ENCODE results near the gene SOCS1. TPM values are rescaled to one million over a fixed set of nuclear protein-coding genes. Genes with fewer than 3 reads are reported as not detected.

The SOCS1 gene
- total RNA-seq, 2 experiments from 2014 or later: 30.8 to 32.9 TPM

- Mint-ChIP-seq H3K27ac (peak overlapping the region; percentile 29), H3K36me3 (peaks cover 43% of the 10 kb centered on the region), H3K9me3 (no peaks in the 10 kb centered on the region), H3K4me3 (no peak overlapping the region), H3K4me1 (peaks cover 46% of the 10 kb centered on the region), H3K27me3 (no peaks in the 10 kb centered on the region)
- DNase-seq: no peak
Measured at GRCh38 chr16:11249233-11250061, 6.6 kb downstream of the SOCS1 start.

GRCh38 chr16:11248133-11248532 lies 7.9 kb downstream of the SOCS1 start:
- H3K27me3 Mint-ChIP-seq: no peaks in the 10 kb centered on the region
- no peak for DNase-seq

GRCh38 chr16:11245988-11246387 lies 10.0 kb downstream of the SOCS1 start:
- H3K9me3 Mint-ChIP-seq: no peaks in the 10 kb centered on the region
- peak; percentile 27 for DNase-seq
- H3K4me1 Mint-ChIP-seq: peaks cover 26% of the 10 kb centered on the region
- H3K36me3 Mint-ChIP-seq: peaks cover 14% of the 10 kb centered on the region
- H3K27me3 Mint-ChIP-seq: no peaks in the 10 kb centered on the region
- H3K27ac Mint-ChIP-seq: no peak overlapping the region
- H3K4me3 Mint-ChIP-seq: no peak overlapping the region

More at GRCh38 chr16:11248133-11248532, 7.9 kb downstream of the SOCS1 start:
- Mint-ChIP-seq H3K4me3 (no peak overlapping the region), H3K27ac (no peak overlapping the region), H3K9me3 (no peaks in the 10 kb centered on the region), H3K36me3 (peaks cover 32% of the 10 kb centered on the region), H3K4me1 (peaks cover 40% of the 10 kb centered on the region)

- no peak overlapping the region for H3K27ac Mint-ChIP-seq
Measured at GRCh38 chr16:11245222-11245737, 10.7 kb downstream of the SOCS1 start.

GRCh38 chr16:11242658-11243057 lies 13.3 kb downstream of the SOCS1 start:
- Mint-ChIP-seq H3K4me3 (no peak overlapping the region), H3K27me3 (no peaks in the 10 kb centered on the region), H3K27ac (no peak overlapping the region), H3K36me3 (peaks cover 2% of the 10 kb centered on the region), H3K4me1 (peaks cover 39% of the 10 kb centered on the region), H3K9me3 (no peaks in the 10 kb centered on the region)
- DNase-seq: no peak

More at GRCh38 chr16:11245222-11245737, 10.7 kb downstream of the SOCS1 start:
- Mint-ChIP-seq H3K4me1 (peaks cover 27% of the 10 kb centered on the region), H3K9me3 (no peaks in the 10 kb centered on the region), H3K36me3 (peaks cover 7% of the 10 kb centered on the region), H3K27me3 (no peaks in the 10 kb centered on the region), H3K4me3 (no peak overlapping the region)
- DNase-seq: no peak

GRCh38 chr16:11241480-11242204 lies 14.4 kb downstream of the SOCS1 start:
- Mint-ChIP-seq H3K4me3 (no peak overlapping the region), H3K36me3 (no peaks in the 10 kb centered on the region), H3K4me1 (peaks cover 42% of the 10 kb centered on the region), H3K27ac (no peak overlapping the region), H3K9me3 (no peaks in the 10 kb centered on the region), H3K27me3 (no peaks in the 10 kb centered on the region)
- no peak for DNase-seq

GRCh38 chr16:11240636-11241473 lies 15.1 kb downstream of the SOCS1 start:
- Mint-ChIP-seq H3K36me3 (no peaks in the 10 kb centered on the region), H3K27me3 (no peaks in the 10 kb centered on the region), H3K9me3 (no peaks in the 10 kb centered on the region), H3K4me3 (no peak overlapping the region), H3K4me1 (peaks cover 42% of the 10 kb centered on the region), H3K27ac (peak overlapping the region; percentile 72)
- DNase-seq: no peak

- no peak for DNase-seq
- no peaks in the 10 kb centered on the region for H3K9me3 Mint-ChIP-seq
- H3K27ac Mint-ChIP-seq: peak overlapping the region; percentile 72
- peaks cover 39% of the 10 kb centered on the region for H3K4me1 Mint-ChIP-seq
- no peaks in the 10 kb centered on the region for H3K27me3 Mint-ChIP-seq
- H3K4me3 Mint-ChIP-seq: no peak overlapping the region
- no peaks in the 10 kb centered on the region for H3K36me3 Mint-ChIP-seq
Measured at GRCh38 chr16:11239644-11240632, 16.1 kb downstream of the SOCS1 start.

- Mint-ChIP-seq H3K9me3 (no peaks in the 10 kb centered on the region), H3K4me3 (no peak overlapping the region), H3K27ac (no peak overlapping the region), H3K27me3 (no peaks in the 10 kb centered on the region), H3K4me1 (peaks cover 51% of the 10 kb centered on the region), H3K36me3 (no peaks in the 10 kb centered on the region)
- DNase-seq: no peak
Measured at GRCh38 chr16:11238272-11239202, 17.5 kb downstream of the SOCS1 start.

GRCh38 chr16:11236461-11237254 lies 19.3 kb downstream of the SOCS1 start:
- no peak overlapping the region for H3K4me3 Mint-ChIP-seq
- H3K27me3 Mint-ChIP-seq: no peaks in the 10 kb centered on the region
- H3K27ac Mint-ChIP-seq: peak overlapping the region; percentile 34

GRCh38 chr16:11235703-11235991 lies 20.4 kb downstream of the SOCS1 start:
- no peak for DNase-seq
- Mint-ChIP-seq H3K4me3 (no peak overlapping the region), H3K9me3 (no peaks in the 10 kb centered on the region), H3K27ac (no peak overlapping the region), H3K27me3 (no peaks in the 10 kb centered on the region), H3K36me3 (no peaks in the 10 kb centered on the region), H3K4me1 (peaks cover 69% of the 10 kb centered on the region)

More at GRCh38 chr16:11236461-11237254, 19.3 kb downstream of the SOCS1 start:
- DNase-seq: no peak
- H3K36me3 Mint-ChIP-seq: no peaks in the 10 kb centered on the region
- no peaks in the 10 kb centered on the region for H3K9me3 Mint-ChIP-seq
- H3K4me1 Mint-ChIP-seq: peaks cover 65% of the 10 kb centered on the region

GRCh38 chr16:11234884-11235702 lies 20.9 kb downstream of the SOCS1 start:
- Mint-ChIP-seq H3K9me3 (no peaks in the 10 kb centered on the region), H3K4me1 (peaks cover 64% of the 10 kb centered on the region), H3K4me3 (no peak overlapping the region), H3K36me3 (no peaks in the 10 kb centered on the region), H3K27ac (peak overlapping the region; percentile 57), H3K27me3 (no peaks in the 10 kb centered on the region)
- DNase-seq: no peak

Measured in activated naive CD8-positive, alpha-beta T cell treated with anti-CD3 and anti-CD28 coated beads for 36 hours (primary cell).